Activated CD8-positive, alpha-beta memory T cell treated with anti-CD3 and anti-CD28 coated beads, Interleukin-2, amount 50 U/mL, for 48 hours (primary cell): ENCODE results near the gene CAPZA3.
"Not testable (repeated sequence)": the region's sequence is repeated elsewhere in the genome, so short reads cannot be mapped to it uniquely, and the experiment has no call there.

ENCODE experiments used
- DNase-seq: peaks from one replicate; pipeline ENCODE4 v3.0.0-alpha.2; 2020

CAPZA3 gene

GRCh38 chr12:18754124-18754707 lies 16.3 kb downstream of the CAPZA3 start:
- no peak for DNase-seq

DNA sequence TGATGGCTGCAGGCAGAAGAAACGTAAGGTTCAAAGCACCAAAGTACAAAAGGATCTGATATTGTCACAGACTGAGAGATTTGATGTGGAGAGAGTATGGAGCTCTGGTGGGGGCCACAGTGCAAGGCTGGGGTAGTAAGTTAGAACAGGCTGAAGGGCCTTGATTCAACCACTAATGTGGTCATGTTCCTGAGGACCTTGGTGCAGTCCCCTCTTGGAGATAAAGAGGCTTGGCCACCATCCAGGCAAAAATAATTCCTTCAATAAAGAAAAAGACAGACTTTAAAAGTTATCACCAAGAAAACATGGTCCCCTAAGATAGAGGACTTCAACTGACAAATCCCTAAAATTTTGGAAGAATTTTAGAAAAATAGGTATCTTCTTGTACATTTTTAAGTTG lies 17.4 kb downstream of the CAPZA3 start:
- no peak for DNase-seq

DNA sequence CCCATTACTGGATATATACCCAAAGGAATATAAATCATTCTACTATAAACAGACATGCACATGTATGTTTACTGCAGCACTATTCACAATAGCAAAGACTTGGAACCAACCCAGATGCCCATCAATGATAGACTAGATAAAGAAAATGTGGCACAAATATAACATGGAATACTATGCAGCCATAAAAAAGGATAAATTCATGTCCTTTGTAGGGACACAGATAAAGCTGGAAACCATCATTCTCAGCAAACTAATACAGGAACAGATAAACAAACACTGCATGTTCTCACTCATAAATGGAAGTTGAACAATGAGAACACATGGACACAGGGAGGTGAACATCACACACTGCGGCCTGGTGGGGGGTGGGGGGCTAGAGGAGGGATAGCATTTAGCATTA lies 28.6 kb downstream of the CAPZA3 start:
- DNase-seq = not testable (repeated sequence)

GRCh38 chr12:18782827-18783226 lies 44.9 kb downstream of the CAPZA3 start:
- DNase-seq = no peak

DNA sequence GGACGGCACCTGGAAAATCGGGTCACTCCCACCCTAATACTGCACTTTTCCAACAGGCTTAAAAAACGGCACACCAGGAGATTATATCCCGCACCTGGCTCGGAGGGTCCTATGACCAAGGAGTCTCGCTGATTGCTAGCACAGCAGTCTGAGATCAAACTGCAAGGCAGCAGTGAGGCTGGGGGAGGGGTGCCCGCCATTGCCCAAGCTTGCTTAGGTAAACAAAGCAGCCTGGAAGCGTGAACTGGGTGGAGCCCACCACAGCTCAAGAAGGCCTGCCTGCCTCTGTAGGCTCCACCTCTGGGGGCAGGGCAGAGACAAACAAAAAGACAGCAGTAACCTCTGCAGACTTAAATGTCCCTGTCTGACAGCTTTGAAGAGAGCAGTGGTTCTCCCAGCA lies 47.5 kb downstream of the CAPZA3 start:
- not testable (repeated sequence) for DNase-seq
